Prostate gland (tissue), 2 donors: Measurements from ENCODE around the gene THOC3.
"Not testable (repeated sequence)": the region's sequence is repeated elsewhere in the genome, so short reads cannot be mapped to it uniquely, and the experiment has no call there.

Experiments
- CTCF ChIP-seq, 4 experiments: fragments of 200-600 bp in 2 of 4; fragments of 450-650 bp in 2 of 4; sonication (generic) in 2 of 4; IDR thresholded peaks; 1 replicate in 3 of 4; 2 replicates in 1 of 4; pipeline ENCODE4 v1.5.1; 2016 to 2019; ENCODE audit warnings: antibody characterized with exemption in 4 of 4, mild to moderate bottlenecking in 2 of 4, moderate library complexity in 2 of 4
- POLR2A ChIP-seq: fragments of 450-650 bp; IDR thresholded peaks from one replicate; pipeline ENCODE4 v1.6.1; 2016; ENCODE audit warnings: antibody characterized with exemption, mild to moderate bottlenecking

GRCh38 chr5:175915066-175916037 is 52.8 kb downstream of the THOC3 start:
- not testable (repeated sequence) for TF ChIP-seq CTCF (IDR thresholded peaks at IDR 0.05); POLR2A
